GM12801 (cell line): ENCODE data around the gene KRT4.

ENCODE experiments used
- CTCF ChIP-seq: IDR thresholded peaks from one replicate; pipeline ENCODE4 v1.5.1; 2011; ENCODE audit warnings: control low read depth; ENCODE audit not compliant: insufficient read length; ENCODE audit errors: extremely low read depth

Gene KRT4

GRCh38 chr12:52835271-52836041 is 21.5 kb upstream of the KRT4 start:
- no peak for TF ChIP-seq CTCF

GRCh38 chr12:52834727-52835001 is 20.7 kb upstream of the KRT4 start:
- no peak for TF ChIP-seq CTCF

- TF ChIP-seq CTCF, result no peak
Measured at GRCh38 chr12:52833922-52834726, 20.2 kb upstream of the KRT4 start, which contains the start of gene KRT79. Gene KRT79, minus strand, starts transcription at chr12:52834311. Its CDS starts 51 bp downstream, at chr12:52834260.

GRCh38 chr12:52832985-52833905 is 19.3 kb upstream of the KRT4 start:
- TF ChIP-seq CTCF, result no peak

GRCh38 chr12:52832451-52832850 is 18.5 kb upstream of the KRT4 start:
- no peak for TF ChIP-seq CTCF

- TF ChIP-seq CTCF, result no peak
Measured at GRCh38 chr12:52831251-52831650, 17.3 kb upstream of the KRT4 start.
